Heart right ventricle (tissue), 16 donors: Measurements from ENCODE around the gene ALPK3. TPM values are rescaled to one million over a fixed set of nuclear protein-coding genes. Genes with fewer than 3 reads are reported as not detected.
"Not testable (repeated sequence)": the region's sequence is repeated elsewhere in the genome, so short reads cannot be mapped to it uniquely, and the experiment has no call there.

Experiments
- ATAC-seq, 8 donors: fragments of 200-7000 bp; cut with Tn5 transposase; one replicate each; pipeline ENCODE4 v1.9.1; 2020; ENCODE audit warnings: mild to moderate bottlenecking in 8 of 8, moderate library complexity in 8 of 8, moderate number of reproducible peaks in 1 of 8
- DNase-seq, 2 donors: peaks; one replicate each; pipeline ENCODE4 v3.0.0-alpha.2; 2020
- H3K27ac ChIP-seq, 10 donors: fragments of 200-600 bp; sonication (generic) in 2 of 10; one replicate each; pipeline versions ENCODE4 v1.5.0 to v1.8.0; 2020 to 2022; ENCODE audit warnings: mild to moderate bottlenecking in 3 of 10
- H3K27me3 ChIP-seq, 7 donors: fragments of 200-600 bp; one replicate each; pipeline ENCODE4 v1.8.0; 2021 to 2022; ENCODE audit warnings: mild to moderate bottlenecking in 2 of 7
- H3K36me3 ChIP-seq, 9 donors: fragments of 200-600 bp; sonication (generic) in 1 of 9; one replicate each; pipeline versions ENCODE4 v1.5.0 to v1.8.0; 2020 to 2022; ENCODE audit warnings: mild to moderate bottlenecking in 2 of 9
- H3K4me1 ChIP-seq, 9 donors: fragments of 200-600 bp; sonication (generic) in 1 of 9; one replicate each; pipeline versions ENCODE4 v1.5.0 to v1.8.0; 2020 to 2022; ENCODE audit warnings: mild to moderate bottlenecking in 4 of 9
- H3K4me3 ChIP-seq, 10 donors: fragments of 200-600 bp; sonication (generic) in 2 of 10; one replicate each; pipeline versions ENCODE4 v1.5.0 to v1.8.0; 2020 to 2022; ENCODE audit warnings: mild to moderate bottlenecking in 7 of 10, moderate library complexity in 2 of 10
- H3K9me3 ChIP-seq, 11 donors: fragments of 200-600 bp in 10 of 11; sonication (generic) in 2 of 11; one replicate each; pipeline versions ENCODE4 v1.5.0 to v1.8.0; 2013 to 2022; ENCODE audit warnings: mild to moderate bottlenecking in 2 of 11, control low read depth in 1 of 11, moderate library complexity in 1 of 11
- CTCF ChIP-seq, 9 donors: fragments of 200-600 bp; sonication (generic) in 2 of 9; IDR thresholded peaks; one replicate each; pipeline versions ENCODE4 v1.5.0 to v1.8.0; 2021 to 2022; ENCODE audit warnings: antibody characterized with exemption in 9 of 9, mild to moderate bottlenecking in 5 of 9, moderate library complexity in 1 of 9
- WGBS, 2 donors: extraction: QIAGEN DNeasy Blood & Tissue Kit; methylation state at CpG; one replicate each; pipeline ENCODE4 v1.1.7; 2013; ENCODE audit warnings: inconsistent platforms in 1 of 2; 5-methylcytosine and 5-hydroxymethylcytosine counted together
- intact Hi-C, 10 donors: fragments of 100-400 bp; cut with DNase I; formaldehyde crosslinking; loops; one replicate each; pipeline versions ENCODE4 v1.11.1 to v1.14.2; 2022
- polyA plus RNA-seq, 2 donors: library from polyadenylated mRNA; stranded (reverse); fragments of 200-250 nt; gene quantifications; one replicate each; pipeline ENCODE4 v1.2.3, GENCODE V29; 2013
- total RNA-seq, 10 donors: library from RNA; stranded (reverse); fragmentation: NEBNext Ultra II Directional in 3 of 10; extraction: Animal tissue kit (Norgen Biotek cat#: 25700) in 3 of 10; gene quantifications; one replicate each; pipeline versions ENCODE4 v1.2.1 to v1.2.4, GENCODE V29; 2021 to 2023
- donor health status: Arrhythmogenic right ventricular cardiomyopathy.
- donor health status: ischemic (EF 13 %, LVEDD 7.1; RV severe dilation, severe dysfunction).
- donor health status: healthy with polysubstance abuse.
- donor health status: DM: no; HTN: yes; CAD: no.
- donor health status: DM: no; HTN: no; CAD: no.
- donor health status: ischemic (EF 25% LVEDD 6.9; RV normal size, moderate dysfunction).
- donor health status: ischemic (EF 25% LVEDD 5.7; RV mildly dilated, moderate dysfunction).
- donor health status: healthy.
- donor health status: DM: yes; HTN: yes; CAD: no.
- donor health status: Ischemic cardiomyopathy.
- donor health status: ischemic (EF 35%, LVEDD 5.7; RV mildly dilated, moderate dysfunction).
- donor health status: nonischemic (EF 11% LVEDD 7.7; RV severe dilation, severe dysfunction).
- donor health status: DM: yes; HTN: yes; CAD: no.
- donor health status: PGD.
- donor health status: ischemic (EF 29% LVEDD 5.4; RV normal size, mild dysfunction).
- donor health status: nonischemic (EF 23%, LVEDD 6.1; RV moderate dilation, normal function).

The ALPK3 gene
- total and polyA plus RNA-seq, 12 donors: 35.1 to 268 (median 162) TPM

DNA sequence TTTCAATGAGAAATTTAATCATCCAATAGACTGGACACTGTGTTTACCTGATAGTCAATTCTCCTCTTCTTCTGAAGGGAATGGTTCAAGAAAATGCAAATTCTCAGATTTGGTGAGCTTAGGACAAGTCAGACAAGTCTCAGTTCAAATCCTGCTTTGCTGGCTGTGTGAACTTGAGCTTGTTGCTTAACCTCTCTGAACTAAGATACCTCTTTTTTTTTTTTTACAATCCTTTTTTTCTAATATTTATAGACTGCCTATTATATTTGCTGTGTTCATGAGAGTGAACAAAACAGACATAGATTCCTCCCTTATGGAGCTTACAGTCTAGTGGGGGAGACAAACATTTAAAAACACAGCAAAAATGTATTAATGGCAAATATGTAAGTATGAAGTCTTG lies 59.1 kb downstream of the ALPK3 start:
- Histone ChIP-seq H3K27me3 (no peaks in the 10 kb centered on the region), H3K4me3 (no peak overlapping the region), H3K27ac (no peak overlapping the region), H3K9me3 (no peaks in the 10 kb centered on the region), H3K4me1 (peaks cover 0 to 18% (median 3%) of the 10 kb centered on the region in 9 donors), H3K36me3 (peaks cover 0 to under 1% (median 0%) of the 10 kb centered on the region in 9 donors)
- ATAC-seq: no peak
- DNase-seq: no peak
- no peak for TF ChIP-seq CTCF (IDR thresholded peaks at IDR 0.05)
- intact Hi-C loops: no loop called here

GRCh38 chr15:84877701-84878100 lies 60.5 kb downstream of the ALPK3 start:
- peaks cover 0 to 18% (median 3%) of the 10 kb centered on the region in 9 donors for H3K4me1 ChIP-seq
- H3K27me3 ChIP-seq, H3K4me3 ChIP-seq, H3K36me3 ChIP-seq, intact Hi-C loops, H3K27ac ChIP-seq, DNase-seq, ATAC-seq, H3K9me3 ChIP-seq: not testable (repeated sequence)
- WGBS, 2 donors: 93 to 94% methylated on average over 3 of the region's 3 CpGs

GRCh38 chr15:84878504-84878903 lies 61.3 kb downstream of the ALPK3 start:
- ATAC-seq (peak in 6 of 8 donors; percentile 49 to 66 (median 58)), DNase-seq (peak; percentile 57 to 59)
- WGBS, 2 donors: 50 to 55% methylated on average over 4 of the region's 4 CpGs
- Histone ChIP-seq H3K4me1 (peaks cover 0 to 23% (median 7%) of the 10 kb centered on the region in 9 donors), H3K4me3 (no peak overlapping the region), H3K27me3 (no peaks in the 10 kb centered on the region), H3K9me3 (no peaks in the 10 kb centered on the region), H3K36me3 (no peaks in the 10 kb centered on the region), H3K27ac (no peak overlapping the region)
- peak; percentile 31 to 70 (median 62) for TF ChIP-seq CTCF (IDR thresholded peaks at IDR 0.05)
- intact Hi-C loops: no loop called here

DNA sequence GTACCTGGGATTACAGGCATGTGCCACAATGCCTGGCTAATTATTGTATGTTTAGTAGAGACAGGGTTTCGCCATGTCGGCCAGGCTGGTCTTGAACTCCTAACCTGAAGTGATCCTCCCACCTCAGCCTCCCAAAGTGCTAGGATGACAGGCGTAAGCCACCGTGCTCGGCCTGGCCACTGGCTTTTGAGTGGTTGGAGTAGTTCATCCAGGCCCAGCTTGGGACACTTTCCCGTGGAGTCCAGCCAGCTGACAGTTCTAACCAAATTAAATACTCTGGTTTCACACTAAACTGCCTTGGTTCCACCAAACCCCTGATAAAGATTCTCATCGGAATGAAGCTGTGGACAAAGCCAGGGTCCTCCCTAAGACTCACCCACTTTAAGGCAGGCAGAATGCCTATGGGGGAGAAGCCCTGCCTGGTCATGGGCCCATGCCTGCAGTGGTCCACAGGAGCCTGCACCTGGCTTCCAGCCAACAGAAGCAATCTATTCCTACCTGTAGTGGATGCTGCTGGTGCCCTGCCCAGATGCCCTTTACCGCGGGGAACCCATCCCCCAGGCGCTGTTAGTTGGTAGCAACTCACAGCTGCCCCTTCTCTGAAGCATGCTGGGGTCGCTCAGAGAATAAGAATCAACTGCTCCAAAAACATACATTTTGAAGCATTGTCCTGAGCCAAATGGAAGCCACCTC lies 62.1 kb downstream of the ALPK3 start:
- Histone ChIP-seq H3K4me1 (peaks cover 0 to 29% (median 11%) of the 10 kb centered on the region in 9 donors), H3K4me3 (no peak overlapping the region), H3K27me3 (no peaks in the 10 kb centered on the region), H3K36me3 (no peaks in the 10 kb centered on the region), H3K27ac (no peak overlapping the region), H3K9me3 (no peaks in the 10 kb centered on the region)
- intact Hi-C loops: no loop called here
- ATAC-seq (peak in 2 of 8 donors; percentile 3 to 31), DNase-seq (no peak)
- 85 to 87% methylated on average over 11 of the region's 11 CpGs for WGBS, 2 donors
- no peak for TF ChIP-seq CTCF (IDR thresholded peaks at IDR 0.05)

DNA sequence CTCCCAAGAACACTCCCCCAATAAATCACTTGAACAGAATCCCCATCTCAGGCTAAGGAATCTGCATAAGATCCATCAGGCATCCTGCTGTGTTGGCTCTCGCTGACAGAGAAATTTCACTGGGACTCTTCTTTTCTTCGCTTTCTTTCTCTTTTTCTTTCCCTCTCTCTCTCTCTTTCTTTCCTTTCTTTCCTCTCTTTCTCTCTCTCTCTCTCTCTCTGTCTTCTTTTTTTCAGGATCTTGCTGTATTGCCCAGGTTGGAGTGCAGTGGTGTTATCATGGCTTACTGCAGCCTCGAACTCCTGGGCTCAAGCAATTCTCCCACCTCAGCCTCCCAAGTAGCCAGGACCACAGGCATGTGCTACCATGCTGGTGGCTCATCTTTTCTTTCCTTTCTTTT lies 62.9 kb downstream of the ALPK3 start:
- ATAC-seq: no peak

More for the DNA sequence above, 62.9 kb downstream of the ALPK3 start:
- Histone ChIP-seq H3K27ac (no peak overlapping the region), H3K36me3 (no peaks in the 10 kb centered on the region), H3K4me3 (no peak overlapping the region), H3K9me3 (no peaks in the 10 kb centered on the region), H3K4me1 (peaks cover 0 to 23% (median 13%) of the 10 kb centered on the region in 9 donors), H3K27me3 (no peaks in the 10 kb centered on the region)
- TF ChIP-seq CTCF (IDR thresholded peaks at IDR 0.05): no peak
- WGBS, 2 donors: 82 to 91% methylated on average over 3 of the region's 3 CpGs
- no peak for DNase-seq
- intact Hi-C loops: no loop called here
